Small intestine (tissue), 7 donors: ENCODE measurements around the gene CACFD1. TPM values are rescaled to one million over a fixed set of nuclear protein-coding genes. Genes with fewer than 3 reads are reported as not detected.

Experiments used
- DNase-seq, 2 donors: peaks; one replicate each; pipeline versions ENCODE4 v3.0.0 to v3.0.0-alpha.2; 2013
- FAIRE-seq: peaks from 2 replicates; lab custom pipeline; 2012; peaks lifted over from hg19 to GRCh38; lab: Jason Lieb, UNC
- H3K27ac ChIP-seq, 3 donors: one replicate each; pipeline ENCODE4 v1.5.1; 2013; ENCODE audit warnings: low read length in 2 of 3, mild to moderate bottlenecking in 2 of 3, control low read depth in 1 of 3, inconsistent platforms in 1 of 3, low read depth in 1 of 3, moderate library complexity in 1 of 3
- H3K27me3 ChIP-seq, 3 donors: one replicate each; pipeline ENCODE4 v1.6.1; 2013; ENCODE audit warnings: low read length in 3 of 3, inconsistent platforms in 1 of 3; ENCODE audit not compliant: control insufficient read depth in 3 of 3, insufficient read depth in 3 of 3
- H3K36me3 ChIP-seq, 3 donors: one replicate each; pipeline ENCODE4 v1.6.1; 2013; ENCODE audit warnings: low read length in 3 of 3, inconsistent platforms in 1 of 3, low read depth in 1 of 3, mild to moderate bottlenecking in 1 of 3, moderate library complexity in 1 of 3; ENCODE audit not compliant: control insufficient read depth in 3 of 3, insufficient read depth in 2 of 3
- H3K4me1 ChIP-seq, 3 donors: one replicate each; pipeline ENCODE4 v1.6.1; 2013; ENCODE audit warnings: low read length in 2 of 3, inconsistent platforms in 1 of 3, low read depth in 1 of 3, mild to moderate bottlenecking in 1 of 3, moderate library complexity in 1 of 3; ENCODE audit not compliant: control insufficient read depth in 3 of 3, insufficient read depth in 2 of 3
- H3K4me3 ChIP-seq, 3 donors: one replicate each; pipeline ENCODE4 v1.5.1; 2013; ENCODE audit warnings: low read length in 3 of 3, control low read depth in 1 of 3, inconsistent platforms in 1 of 3, low read depth in 1 of 3, mild to moderate bottlenecking in 1 of 3, moderate library complexity in 1 of 3
- H3K9me3 ChIP-seq, 2 donors: one replicate each; pipeline ENCODE4 v1.6.1; 2013; ENCODE audit warnings: low read depth in 1 of 2, low read length in 1 of 2; ENCODE audit not compliant: control insufficient read depth in 2 of 2, insufficient read depth in 1 of 2
- WGBS, 3 donors: extraction: QIAGEN DNeasy Blood & Tissue Kit; methylation state at CpG; one replicate each; pipeline ENCODE4 v1.1.7; 2013; 5-methylcytosine and 5-hydroxymethylcytosine counted together
- polyA plus RNA-seq, 4 donors: library from polyadenylated mRNA; stranded (reverse) in 3 of 4; unstranded in 1 of 4; fragments of 200-250 nt in 3 of 4; fragments of 120-200 nt in 1 of 4; gene quantifications; one replicate each; pipeline versions ENCODE4 v1.2.1 to v1.2.3, GENCODE V29; 2013
- donor health status: healthy with polysubstance abuse.
- donor health status: control.
- donor health status: control.
- donor health status: Bipolar disorder and iron deficiency.
- donor health status: healthy.

Gene CACFD1
- polyA plus RNA-seq, 4 donors, result 27.0 to 31.4 (median 29.5) TPM

DNA sequence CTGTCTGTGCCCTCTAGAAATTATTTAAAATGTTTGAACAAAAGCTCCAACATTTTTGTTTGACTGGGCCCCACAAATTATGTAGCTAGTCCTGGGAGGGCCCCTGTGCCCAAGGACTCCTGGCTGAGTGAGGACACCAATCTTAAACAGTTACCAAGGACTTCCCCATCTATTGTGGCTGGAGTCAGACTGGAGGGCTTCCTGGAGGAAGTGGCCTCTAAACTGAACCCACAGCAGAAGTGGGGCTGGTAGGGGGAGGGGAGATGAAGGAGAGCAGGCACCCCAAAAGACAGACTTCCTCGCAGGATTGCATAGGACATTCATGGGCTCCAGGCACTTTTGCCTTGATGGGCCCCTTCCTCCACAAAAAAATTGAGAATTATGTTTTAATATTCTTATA, 29.5 kb upstream of the CACFD1 start:
- Histone ChIP-seq H3K27ac (no peak overlapping the region), H3K4me3 (no peak overlapping the region), H3K4me1 (peaks cover 0 to 4% (median 3%) of the 10 kb centered on the region in 3 donors), H3K36me3 (no peaks in the 10 kb centered on the region), H3K9me3 (no peaks in the 10 kb centered on the region), H3K27me3 (peaks cover 2 to 7% (median 4%) of the 10 kb centered on the region in 3 donors)
- no peak for DNase-seq
- FAIRE-seq, result no peak
- WGBS, 3 donors, result 83 to 95% (median 95%) methylated on average over 1 of the region's 1 CpG

DNA sequence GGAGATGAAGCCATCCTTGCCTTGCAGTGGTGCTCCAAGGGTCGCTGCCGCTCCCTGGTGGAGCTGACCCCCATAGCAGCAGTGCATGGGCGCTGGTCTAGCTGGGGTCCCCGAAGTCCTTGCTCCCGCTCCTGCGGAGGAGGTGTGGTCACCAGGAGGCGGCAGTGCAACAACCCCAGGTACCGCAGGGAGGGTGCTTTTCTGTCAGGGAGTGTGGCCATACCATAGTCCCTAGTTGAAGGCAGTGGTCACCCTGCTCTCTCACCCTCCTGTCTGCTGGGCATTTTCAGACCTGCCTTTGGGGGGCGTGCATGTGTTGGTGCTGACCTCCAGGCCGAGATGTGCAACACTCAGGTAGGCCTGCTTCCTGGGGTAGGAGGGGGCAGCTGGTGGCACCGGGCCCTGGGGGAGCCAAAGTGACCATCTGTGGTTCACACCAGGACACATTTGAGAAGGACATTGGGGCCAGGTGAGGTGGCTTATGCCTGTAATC, 26.4 kb upstream of the CACFD1 start:
- WGBS, 3 donors, result 80 to 88% (median 88%) methylated on average over 11 of the region's 11 CpGs
- DNase-seq (no peak), FAIRE-seq (no peak)
- H3K4me3 ChIP-seq, result no peak overlapping the region
- H3K9me3 ChIP-seq, result no peaks in the 10 kb centered on the region
- H3K27me3 ChIP-seq, result peaks cover 0 to 2% (median 0%) of the 10 kb centered on the region in 3 donors
- H3K27ac ChIP-seq, result no peak overlapping the region
- H3K4me1 ChIP-seq, result peaks cover 0 to under 1% (median 0%) of the 10 kb centered on the region in 3 donors
- no peaks in the 10 kb centered on the region for H3K36me3 ChIP-seq

DNA sequence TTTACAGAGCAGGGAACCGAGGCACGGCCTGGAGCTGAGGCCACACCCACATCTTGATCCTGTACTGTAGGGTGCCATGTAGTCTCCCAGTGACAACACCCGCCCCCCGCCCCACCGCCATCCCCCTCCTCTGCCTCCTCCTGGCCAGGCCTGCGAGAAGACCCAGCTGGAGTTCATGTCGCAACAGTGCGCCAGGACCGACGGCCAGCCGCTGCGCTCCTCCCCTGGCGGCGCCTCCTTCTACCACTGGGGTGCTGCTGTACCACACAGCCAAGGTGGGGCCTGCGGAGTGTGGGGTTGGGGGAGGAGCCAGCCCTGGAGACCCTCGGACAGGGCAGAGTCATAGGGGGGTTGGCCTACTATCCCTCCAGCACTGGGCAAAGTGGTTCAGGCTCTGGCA, 23.1 kb upstream of the CACFD1 start:
- Histone ChIP-seq H3K36me3 (peaks cover 0 to 8% (median 0%) of the 10 kb centered on the region in 3 donors), H3K4me1 (no peaks in the 10 kb centered on the region), H3K9me3 (no peaks in the 10 kb centered on the region), H3K27me3 (no peaks in the 10 kb centered on the region), H3K27ac (no peak overlapping the region), H3K4me3 (no peak overlapping the region)
- DNase-seq (no peak), FAIRE-seq (no peak)
- 78 to 81% (median 79%) methylated on average over 9 to 16 of the region's 16 CpGs for WGBS, 3 donors

DNA sequence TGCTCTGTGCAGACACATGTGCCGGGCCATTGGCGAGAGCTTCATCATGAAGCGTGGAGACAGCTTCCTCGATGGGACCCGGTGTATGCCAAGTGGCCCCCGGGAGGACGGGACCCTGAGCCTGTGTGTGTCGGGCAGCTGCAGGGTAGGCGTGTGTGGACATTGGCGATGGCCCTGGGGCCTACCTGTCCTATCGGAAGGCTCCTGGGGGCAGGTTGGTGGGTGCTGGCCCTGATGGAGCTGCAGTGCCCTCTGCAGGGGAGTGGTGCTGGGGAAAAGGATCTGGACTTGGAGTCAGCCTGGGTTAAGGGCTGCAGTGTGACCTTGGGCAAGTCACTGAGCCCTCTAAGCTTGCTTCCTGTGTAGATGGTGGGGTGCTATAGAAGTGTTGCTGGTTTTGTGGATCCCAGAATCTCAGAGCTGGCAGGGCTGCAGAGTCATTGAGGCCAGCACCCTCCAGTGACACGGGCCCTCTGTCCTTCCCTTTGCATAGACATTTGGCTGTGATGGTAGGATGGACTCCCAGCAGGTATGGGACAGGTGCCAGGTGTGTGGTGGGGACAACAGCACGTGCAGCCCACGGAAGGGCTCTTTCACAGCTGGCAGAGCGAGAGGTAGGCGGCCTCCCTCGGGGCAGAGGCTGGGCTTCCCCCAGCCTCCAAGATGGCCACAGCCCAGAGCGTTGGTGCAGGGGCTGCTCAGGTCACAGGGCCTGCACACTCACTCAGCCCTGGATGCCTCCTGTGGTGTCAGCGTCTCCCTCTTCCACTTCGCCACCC, 21.8 kb upstream of the CACFD1 start:
- no peak for FAIRE-seq
- peak in 1 of 2 donors; percentile 28 for DNase-seq
- H3K27ac ChIP-seq, result no peak overlapping the region
- peaks cover 0 to 14% (median 0%) of the 10 kb centered on the region in 3 donors for H3K36me3 ChIP-seq
- H3K4me3 ChIP-seq, result no peak overlapping the region
- no peaks in the 10 kb centered on the region for H3K27me3 ChIP-seq
- 85 to 91% (median 86%) methylated on average over 20 of the region's 20 CpGs for WGBS, 3 donors
- no peaks in the 10 kb centered on the region for H3K9me3 ChIP-seq
- no peaks in the 10 kb centered on the region for H3K4me1 ChIP-seq

DNA sequence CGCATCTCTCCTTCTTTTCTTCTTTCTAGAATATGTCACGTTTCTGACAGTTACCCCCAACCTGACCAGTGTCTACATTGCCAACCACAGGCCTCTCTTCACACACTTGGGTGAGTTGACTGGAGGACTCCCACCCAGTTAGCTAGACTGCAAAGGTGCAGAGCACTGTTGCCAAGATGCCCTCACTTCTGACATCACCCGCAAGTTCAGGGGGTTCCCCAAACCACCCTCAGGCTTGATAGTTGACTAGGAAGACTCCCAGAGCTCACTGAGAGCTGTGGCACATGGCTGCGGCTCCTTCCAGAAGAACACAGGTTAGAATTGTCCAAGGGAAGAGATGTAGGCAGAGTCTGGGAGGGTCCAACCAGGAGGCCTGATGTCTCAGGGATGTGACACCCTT, 20.4 kb upstream of the CACFD1 start:
- Histone ChIP-seq H3K36me3 (peaks cover 0 to 14% (median 0%) of the 10 kb centered on the region in 3 donors), H3K27ac (no peak overlapping the region), H3K9me3 (no peaks in the 10 kb centered on the region), H3K4me1 (no peaks in the 10 kb centered on the region), H3K27me3 (no peaks in the 10 kb centered on the region), H3K4me3 (no peak overlapping the region)
- FAIRE-seq (no peak), DNase-seq (no peak)
- WGBS, 3 donors, result 64 to 84% (median 75%) methylated on average over 4 of the region's 4 CpGs

GRCh38 chr9:133440874-133441273, 18.9 kb upstream of the CACFD1 start:
- no peaks in the 10 kb centered on the region for H3K4me1 ChIP-seq
- H3K36me3 ChIP-seq, result peaks cover 0 to 14% (median 0%) of the 10 kb centered on the region in 3 donors
- no peak for FAIRE-seq
- no peak for DNase-seq
- no peak overlapping the region for H3K4me3 ChIP-seq
- no peaks in the 10 kb centered on the region for H3K27me3 ChIP-seq
- H3K27ac ChIP-seq, result no peak overlapping the region
- no peaks in the 10 kb centered on the region for H3K9me3 ChIP-seq
- 91 to 96% (median 93%) methylated on average over 12 of the region's 12 CpGs for WGBS, 3 donors

DNA sequence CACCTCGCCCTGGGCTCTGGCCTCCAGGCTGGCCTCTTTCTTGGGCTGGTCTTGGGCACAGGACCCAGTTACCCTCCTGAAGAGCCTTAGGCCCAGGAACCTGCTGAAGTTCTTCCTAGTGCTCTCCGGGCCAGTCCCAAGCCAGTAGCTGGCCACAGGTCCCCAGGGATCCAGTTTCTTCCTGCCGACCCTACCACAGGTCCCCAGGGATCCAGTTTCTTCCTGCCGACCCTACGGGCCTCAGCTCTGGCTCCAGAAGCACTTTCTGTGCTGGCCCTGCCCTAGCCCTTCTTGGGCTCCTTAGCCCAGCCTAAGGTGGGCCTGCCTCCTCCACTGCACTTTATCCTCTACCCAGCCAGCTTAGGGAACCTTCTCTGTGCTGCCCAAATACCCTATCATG, 18.2 kb upstream of the CACFD1 start:
- 70 to 84% (median 82%) methylated on average over 5 of the region's 5 CpGs for WGBS, 3 donors
- H3K4me3 ChIP-seq, result no peak overlapping the region
- no peaks in the 10 kb centered on the region for H3K9me3 ChIP-seq
- DNase-seq, result no peak
- H3K36me3 ChIP-seq, result peaks cover 0 to 14% (median 0%) of the 10 kb centered on the region in 3 donors
- FAIRE-seq, result no peak
- H3K27ac ChIP-seq, result no peak overlapping the region
- H3K4me1 ChIP-seq, result no peaks in the 10 kb centered on the region
- no peaks in the 10 kb centered on the region for H3K27me3 ChIP-seq

- Histone ChIP-seq H3K27me3 (no peaks in the 10 kb centered on the region), H3K9me3 (no peaks in the 10 kb centered on the region), H3K36me3 (peaks cover 0 to 14% (median 0%) of the 10 kb centered on the region in 3 donors), H3K4me3 (no peak overlapping the region), H3K4me1 (no peaks in the 10 kb centered on the region), H3K27ac (no peak overlapping the region)
- 92 to 94% (median 92%) methylated on average over 10 to 15 of the region's 15 CpGs for WGBS, 3 donors
- DNase-seq (no peak), FAIRE-seq (no peak)
Observed at GRCh38 chr9:133443248-133443647, 16.5 kb upstream of the CACFD1 start.
